Progenitor cell of endocrine pancreas (in vitro differentiated cells): ENCODE data around the gene CD69. TPM values are rescaled to one million over a fixed set of nuclear protein-coding genes. Genes with fewer than 3 reads are reported as not detected.

Experiments
- DNase-seq: peaks from one replicate; pipeline ENCODE4 v3.0.0; 2021; ENCODE audit warnings: low spot score; ENCODE audit not compliant: unreplicated experiment
- H3K27ac Mint-ChIP-seq: 2 replicates; pipeline ENCODE4 v1.8.0; 2021; ENCODE audit warnings: mild to moderate bottlenecking, moderate library complexity, mixed read lengths
- H3K27me3 Mint-ChIP-seq: 2 replicates; pipeline ENCODE4 v1.8.0; 2021; ENCODE audit warnings: mixed read lengths
- H3K36me3 Mint-ChIP-seq: 2 replicates; pipeline ENCODE4 v1.8.0; 2022; ENCODE audit warnings: mixed read lengths; ENCODE audit not compliant: insufficient read depth
- H3K4me1 Mint-ChIP-seq: 2 replicates; pipeline ENCODE4 v1.8.0; 2021; ENCODE audit warnings: low read depth, mixed read lengths
- H3K4me3 Mint-ChIP-seq: 2 replicates; pipeline ENCODE4 v1.8.0; 2021; ENCODE audit warnings: low read depth, mild to moderate bottlenecking, moderate library complexity, mixed read lengths
- H3K9me3 Mint-ChIP-seq: 2 replicates; pipeline ENCODE4 v1.8.0; 2021; ENCODE audit warnings: low read depth, mixed read lengths
- CTCF ChIP-seq: fragments of 200-600 bp; sonication (generic); IDR thresholded peaks from one replicate; pipeline ENCODE4 v1.5.0; 2021; ENCODE audit warnings: antibody characterized with exemption, mild to moderate bottlenecking; ENCODE audit not compliant: unreplicated experiment
- total RNA-seq: library from RNA; stranded (reverse); gene quantifications from 2 replicates; pipeline ENCODE4 v1.2.1, GENCODE V29; 2021

CD69 gene
- total RNA-seq, 1 donor from 2014 or later = not detected

DNA sequence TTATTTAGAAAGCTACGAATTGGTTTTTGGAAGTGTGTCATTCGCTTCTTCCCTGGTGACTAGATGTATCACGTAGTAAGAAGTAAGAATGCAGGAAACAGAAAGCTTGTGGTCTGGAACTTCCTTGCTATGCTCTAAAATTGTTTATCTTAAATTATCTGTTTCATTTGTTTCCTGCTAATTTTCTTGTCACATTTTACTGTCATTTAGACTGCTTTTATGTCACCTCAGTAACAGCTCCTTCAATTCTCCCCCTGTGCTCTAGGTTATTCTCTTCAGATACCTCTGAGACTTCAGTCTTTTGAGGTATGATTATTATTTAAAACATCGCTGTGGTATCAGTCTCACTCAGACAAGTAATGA, 699 bp upstream of the CD69 start:
- DNase-seq = no peak
- no peaks in the 10 kb centered on the region for H3K27me3 Mint-ChIP-seq
- TF ChIP-seq CTCF = no peak
- H3K4me1 Mint-ChIP-seq = peaks cover 16% of the 10 kb centered on the region
- peaks cover 6% of the 10 kb centered on the region for H3K9me3 Mint-ChIP-seq
- no peaks in the 10 kb centered on the region for H3K36me3 Mint-ChIP-seq
- no peak overlapping the region for H3K4me3 Mint-ChIP-seq
- no peak overlapping the region for H3K27ac Mint-ChIP-seq

DNA sequence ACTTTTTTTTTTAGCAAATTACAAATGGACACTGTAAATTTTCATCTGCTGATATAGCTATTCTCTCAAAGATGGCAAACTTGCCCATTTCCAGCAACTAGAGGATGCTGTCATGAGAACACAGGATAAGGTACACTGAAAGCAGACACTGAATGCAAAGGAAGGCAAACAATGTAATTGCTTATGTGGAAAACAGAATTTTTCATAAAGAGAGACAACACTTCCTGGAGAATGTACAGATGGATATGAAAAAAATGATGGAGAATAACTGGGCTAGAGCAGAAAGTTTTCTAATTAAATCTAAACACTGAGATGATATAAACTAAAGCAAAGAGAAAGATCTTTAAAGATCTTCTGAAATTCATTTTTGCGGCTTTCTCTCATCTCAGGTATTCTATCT, 581 bp downstream of the CD69 start:
- H3K27me3 Mint-ChIP-seq = no peaks in the 10 kb centered on the region
- peaks cover 6% of the 10 kb centered on the region for H3K9me3 Mint-ChIP-seq
- H3K27ac Mint-ChIP-seq = no peak overlapping the region
- no peak for DNase-seq
- peaks cover 18% of the 10 kb centered on the region for H3K4me1 Mint-ChIP-seq
- no peaks in the 10 kb centered on the region for H3K36me3 Mint-ChIP-seq
- H3K4me3 Mint-ChIP-seq = no peak overlapping the region
- no peak for TF ChIP-seq CTCF

- DNase-seq = no peak
- no peaks in the 10 kb centered on the region for H3K36me3 Mint-ChIP-seq
Observed at GRCh38 chr12:9759694-9760093, 1.0 kb downstream of the CD69 start.

GRCh38 chr12:9758119-9758518, 2.6 kb downstream of the CD69 start:
- Mint-ChIP-seq H3K4me3 (no peak overlapping the region), H3K27ac (no peak overlapping the region), H3K4me1 (peaks cover 5% of the 10 kb centered on the region), H3K27me3 (no peaks in the 10 kb centered on the region), H3K36me3 (no peaks in the 10 kb centered on the region), H3K9me3 (peaks cover 6% of the 10 kb centered on the region)
- TF ChIP-seq CTCF = no peak
- no peak for DNase-seq

More at GRCh38 chr12:9759694-9760093, 1.0 kb downstream of the CD69 start:
- no peak for TF ChIP-seq CTCF
- Mint-ChIP-seq H3K27ac (no peak overlapping the region), H3K27me3 (no peaks in the 10 kb centered on the region), H3K4me1 (peaks cover 14% of the 10 kb centered on the region), H3K9me3 (peaks cover 6% of the 10 kb centered on the region), H3K4me3 (no peak overlapping the region)

DNA sequence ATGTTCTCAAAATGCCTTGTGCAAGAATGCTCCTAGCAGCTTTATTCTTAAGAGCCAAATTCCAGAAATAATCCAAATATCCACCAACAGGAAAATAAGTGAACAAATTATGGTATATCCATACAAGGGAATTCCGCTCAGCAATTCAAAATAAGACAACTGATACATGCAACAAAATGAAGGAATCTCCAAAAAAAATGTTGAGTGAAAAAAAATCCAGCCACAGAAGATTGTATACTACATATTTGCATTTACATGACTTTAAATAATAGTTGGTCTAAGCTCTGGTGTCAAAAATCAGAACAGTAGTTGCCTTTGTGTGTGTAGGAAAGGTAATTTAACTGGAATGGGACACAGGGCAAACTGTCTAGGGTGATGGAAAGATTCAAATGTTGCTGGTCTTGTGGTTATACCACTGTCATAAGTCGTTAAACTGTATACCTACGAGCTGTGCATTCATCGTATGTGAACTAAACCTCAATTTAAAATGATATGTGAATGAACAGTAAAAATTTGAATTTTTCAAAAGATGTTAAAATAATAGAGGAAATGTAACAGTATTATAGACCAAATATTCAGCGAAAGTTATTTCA, 3.2 kb downstream of the CD69 start:
- DNase-seq = no peak
- H3K36me3 Mint-ChIP-seq = no peaks in the 10 kb centered on the region
- H3K27me3 Mint-ChIP-seq = no peaks in the 10 kb centered on the region
- no peak for TF ChIP-seq CTCF
- no peak overlapping the region for H3K4me3 Mint-ChIP-seq
- no peak overlapping the region for H3K27ac Mint-ChIP-seq
- peaks cover 5% of the 10 kb centered on the region for H3K4me1 Mint-ChIP-seq
- H3K9me3 Mint-ChIP-seq = peaks cover 4% of the 10 kb centered on the region
